HG03039 (cell line): ENCODE measurements around the gene XPO6.
"Not testable (repeated sequence)": the region's sequence is repeated elsewhere in the genome, so short reads cannot be mapped to it uniquely, and the experiment has no call there.

Experiments
- ATAC-seq: cut with Tn5 transposase; IDR thresholded peaks from one replicate; pipeline ENCODE4 v1.9.1; 2021; ENCODE audit warnings: mild to moderate bottlenecking, moderate library complexity; ENCODE audit not compliant: unreplicated experiment

Gene XPO6

GRCh38 chr16:28120754-28121153 lies 91.0 kb downstream of the XPO6 start:
- ATAC-seq: no peak

DNA sequence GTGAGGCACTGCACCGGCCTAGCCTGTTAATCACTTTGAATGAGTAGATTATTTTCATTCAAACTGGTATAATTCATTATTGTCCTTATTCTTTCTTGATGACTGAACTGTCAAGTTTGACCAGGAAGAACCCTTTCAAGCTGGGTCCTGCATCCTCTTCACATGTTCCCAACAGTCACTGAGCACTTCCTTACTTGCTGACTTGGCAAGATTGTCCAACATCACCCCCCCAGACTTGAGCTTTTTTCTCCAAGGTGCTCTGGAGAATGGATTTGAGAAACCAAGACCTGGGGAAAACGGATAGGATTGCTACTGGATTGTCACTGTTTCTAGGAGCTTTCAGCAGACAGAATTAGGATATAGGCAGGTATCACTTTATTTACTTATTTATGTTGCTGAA lies 93.1 kb downstream of the XPO6 start:
- no peak for ATAC-seq

- no peak for ATAC-seq
Measured at GRCh38 chr16:28117168-28117565, 94.6 kb downstream of the XPO6 start.

GRCh38 chr16:28115866-28116265 lies 95.9 kb downstream of the XPO6 start:
- ATAC-seq: not testable (repeated sequence)

DNA sequence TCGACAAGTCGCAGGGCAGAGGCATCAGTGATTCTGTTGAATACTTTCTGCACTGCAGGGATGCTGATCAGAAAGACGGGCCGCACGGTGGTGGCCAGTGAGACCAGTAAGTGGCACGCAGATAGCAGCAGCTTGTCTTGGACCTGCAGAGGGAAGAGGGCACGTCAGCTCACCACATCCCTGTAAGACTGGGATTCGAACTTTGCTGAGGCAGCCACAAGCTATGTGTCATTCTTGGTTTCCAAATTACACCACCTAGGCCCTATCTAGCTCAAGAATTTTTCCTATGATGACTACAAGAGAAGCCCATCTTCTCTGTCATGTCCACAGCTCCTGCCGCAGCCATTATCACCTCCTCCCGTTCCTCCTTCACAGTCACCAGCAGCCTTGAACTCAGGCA lies 98.9 kb downstream of the XPO6 start:
- no peak for ATAC-seq

DNA sequence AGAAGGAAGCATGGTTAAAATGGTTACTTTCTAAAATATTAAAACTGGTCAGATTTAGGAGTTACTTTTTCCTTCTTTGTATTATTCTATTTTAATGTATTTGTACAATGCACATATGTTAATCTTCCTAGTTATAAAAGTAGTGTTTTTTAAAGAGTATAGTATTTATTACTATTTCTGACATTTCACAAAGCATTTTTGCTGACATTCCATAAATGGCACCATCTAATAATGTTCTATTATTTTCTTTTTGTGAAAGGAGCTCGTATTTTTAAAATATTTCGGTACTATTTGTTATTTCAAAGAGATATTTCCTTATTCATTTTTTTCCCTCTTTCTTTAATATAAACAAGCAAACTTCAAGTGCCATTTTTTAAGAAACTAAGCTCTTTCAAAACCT lies 100.8 kb downstream of the XPO6 start:
- no peak for ATAC-seq

- no peak for ATAC-seq
Measured at GRCh38 chr16:28110479-28110878, 101.3 kb downstream of the XPO6 start.

- no peak for ATAC-seq
Measured at GRCh38 chr16:28110074-28110473, 101.7 kb downstream of the XPO6 start.

DNA sequence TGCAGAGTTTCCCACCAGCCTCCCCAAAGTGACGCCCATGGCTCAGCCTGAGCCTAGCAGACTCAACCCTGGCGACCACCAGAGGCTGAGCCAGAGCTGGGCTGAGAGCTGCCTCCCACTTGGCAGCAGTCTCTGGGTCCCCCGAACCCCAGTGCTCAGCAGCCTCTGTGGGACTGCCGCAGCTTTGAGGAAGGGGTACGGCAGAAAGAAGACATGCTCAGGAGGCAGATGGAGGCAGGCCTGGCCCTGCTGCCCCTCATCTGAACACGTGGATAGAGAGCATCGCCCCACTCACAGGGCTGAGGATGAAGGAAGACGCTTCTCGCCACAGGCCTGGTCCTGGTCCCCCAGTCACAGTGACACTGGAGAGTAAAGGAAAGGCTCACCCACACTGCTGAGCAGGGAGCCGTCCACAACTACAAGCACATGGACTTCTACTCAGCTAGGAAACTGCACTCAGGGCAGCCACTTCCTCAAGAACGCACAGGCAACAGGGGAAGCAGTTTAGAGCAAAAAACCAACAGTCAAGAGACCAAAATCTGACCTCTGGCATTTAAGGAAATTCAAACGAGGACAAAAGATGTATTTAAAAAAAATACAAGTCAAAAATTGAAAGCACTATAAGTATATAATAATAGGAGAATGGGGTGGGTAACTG lies 103.0 kb downstream of the XPO6 start:
- ATAC-seq: no peak

DNA sequence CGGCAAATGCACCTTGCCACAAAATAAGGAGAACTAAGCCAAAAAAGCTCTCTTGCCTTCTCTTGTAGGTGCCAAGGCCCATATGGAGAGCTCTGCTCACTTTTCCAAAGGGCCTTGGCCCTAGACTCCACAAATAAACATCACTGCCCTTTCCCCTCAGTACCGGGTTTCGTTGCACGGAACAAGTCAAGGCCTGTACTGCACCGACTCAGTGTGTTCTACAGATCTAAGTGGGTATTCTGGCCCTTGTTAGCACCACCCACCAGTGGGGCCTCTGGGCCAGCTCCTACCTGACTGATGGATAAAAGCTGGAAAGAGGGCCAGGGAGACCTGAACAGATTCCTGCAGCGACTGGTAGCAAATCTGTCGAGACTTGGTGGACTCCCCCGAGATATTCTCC lies 104.5 kb downstream of the XPO6 start:
- ATAC-seq: no peak

DNA sequence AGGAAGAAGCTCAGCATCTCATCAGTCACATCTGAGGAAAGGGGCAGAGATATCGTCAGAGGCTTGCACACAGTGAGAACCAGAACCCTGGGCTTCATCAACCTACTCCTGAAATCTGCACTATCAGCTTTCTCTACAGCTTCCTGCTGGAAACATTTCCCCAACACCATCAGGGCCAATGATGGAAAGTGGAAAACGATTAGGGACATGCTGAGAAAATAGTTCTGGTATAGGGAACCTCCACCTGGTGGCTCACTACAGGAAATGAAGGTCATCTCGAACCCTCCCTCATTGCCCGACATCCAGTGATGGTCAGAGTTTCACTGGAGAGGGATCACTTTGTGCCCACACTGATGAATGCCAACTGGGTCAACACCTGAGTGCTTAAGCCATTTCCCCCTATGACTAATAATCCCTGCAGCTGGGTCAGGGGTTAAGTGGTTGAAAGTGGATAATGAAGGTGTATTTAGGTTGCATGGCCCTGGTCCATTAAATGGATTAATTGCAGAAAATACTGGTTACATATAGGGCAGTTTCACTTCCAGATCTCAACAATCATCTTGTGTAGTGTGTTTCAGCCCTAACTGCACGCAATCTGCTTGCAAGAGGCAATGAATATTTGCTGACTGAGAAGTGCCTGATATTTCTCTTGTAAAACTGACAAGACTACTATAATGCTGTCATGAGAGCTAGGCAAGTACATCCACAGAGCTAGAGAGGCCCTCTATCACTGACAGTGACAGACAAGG lies 105.1 kb downstream of the XPO6 start:
- ATAC-seq: no peak

DNA sequence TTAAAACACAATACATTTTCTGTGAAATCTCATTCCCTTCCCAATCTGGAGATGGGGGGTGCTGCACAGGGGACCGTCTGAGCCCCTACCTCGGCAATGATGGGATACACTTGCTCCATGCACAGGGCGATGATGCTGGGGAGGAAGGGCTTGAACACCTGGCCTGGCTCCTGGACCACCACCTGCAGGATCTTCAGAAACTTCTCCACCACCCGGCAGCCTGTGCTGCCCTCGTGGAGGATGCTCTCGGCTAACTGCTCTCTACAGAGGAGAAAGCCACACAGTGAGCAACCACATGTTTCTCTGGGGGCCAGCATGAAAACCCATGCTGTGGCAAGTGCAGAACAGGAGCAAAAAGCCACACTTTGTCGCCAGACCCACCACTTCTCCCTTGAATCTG lies 105.8 kb downstream of the XPO6 start:
- no peak for ATAC-seq

- ATAC-seq: no peak
Measured at GRCh38 chr16:28105297-28105696, 106.5 kb downstream of the XPO6 start.

DNA sequence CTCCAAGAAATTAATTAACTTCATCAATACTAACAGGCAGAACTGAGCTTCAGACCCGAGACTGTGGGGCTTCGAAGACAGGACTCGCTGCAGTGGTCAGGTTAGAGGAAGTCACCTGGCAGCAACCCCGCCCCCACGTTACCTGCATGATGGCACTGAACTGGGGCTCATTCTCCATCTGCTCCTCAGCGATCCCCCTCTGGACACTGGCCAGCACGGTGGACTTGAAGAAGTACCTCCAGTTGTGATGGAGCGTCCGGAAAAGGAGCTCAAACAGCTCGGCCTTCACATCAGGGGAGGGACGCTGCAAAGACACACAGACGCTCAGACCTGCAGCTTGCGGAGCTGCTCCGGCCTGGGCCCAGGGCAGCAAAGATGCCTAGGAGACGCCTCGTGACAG lies 107.4 kb downstream of the XPO6 start:
- ATAC-seq: no peak

DNA sequence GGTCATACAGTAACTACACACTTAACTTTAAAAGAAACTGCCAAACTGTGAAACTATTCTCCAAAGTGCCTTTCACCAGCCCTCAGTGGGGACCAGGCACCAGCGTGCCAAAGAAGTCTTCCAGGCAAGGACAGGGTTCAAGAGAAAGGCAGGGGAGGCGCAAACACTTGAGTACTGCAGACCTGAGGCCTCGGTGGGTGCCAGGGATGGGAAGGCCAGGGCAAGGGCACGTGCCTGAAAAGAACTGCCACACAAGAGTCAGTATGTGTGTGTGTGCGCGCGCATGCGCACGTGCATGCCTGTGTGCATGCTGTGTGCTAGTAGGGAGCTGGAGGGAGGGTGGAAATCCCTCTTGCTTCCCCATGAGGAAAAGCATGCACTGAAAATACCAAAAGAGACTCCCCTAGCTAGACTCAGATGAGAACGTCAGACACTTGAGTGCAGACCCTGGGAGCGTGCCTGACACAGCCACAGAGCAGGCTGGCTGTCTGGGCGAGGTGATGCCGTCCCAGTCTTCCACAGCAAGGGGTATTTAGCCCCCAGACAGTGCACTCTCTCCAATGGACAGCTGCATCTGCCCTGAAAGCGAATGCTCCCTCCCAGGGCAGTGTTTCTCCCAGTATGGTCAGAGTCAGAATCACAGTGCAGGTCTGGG lies 108.1 kb downstream of the XPO6 start:
- no peak for ATAC-seq

DNA sequence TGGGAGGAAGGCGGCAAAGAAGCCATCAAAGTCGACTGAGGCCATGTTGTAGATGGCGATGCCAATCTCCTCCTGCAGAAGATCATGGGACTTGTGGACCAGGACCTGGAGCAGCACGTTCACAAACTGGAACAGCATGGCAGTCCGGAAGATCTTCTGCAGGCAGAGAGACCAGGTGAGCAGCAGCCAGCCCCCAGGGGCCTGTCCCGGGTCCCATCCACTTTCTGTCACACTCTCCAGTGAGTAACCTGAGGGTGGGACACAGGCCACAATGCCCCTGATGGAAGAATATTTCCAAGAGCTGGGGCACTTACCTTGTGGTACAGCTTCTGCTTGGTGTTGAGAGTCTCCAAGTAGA lies 110.3 kb downstream of the XPO6 start:
- no peak for ATAC-seq

- ATAC-seq: no peak
Measured at GRCh38 chr16:28100810-28101532, 110.8 kb downstream of the XPO6 start.

DNA sequence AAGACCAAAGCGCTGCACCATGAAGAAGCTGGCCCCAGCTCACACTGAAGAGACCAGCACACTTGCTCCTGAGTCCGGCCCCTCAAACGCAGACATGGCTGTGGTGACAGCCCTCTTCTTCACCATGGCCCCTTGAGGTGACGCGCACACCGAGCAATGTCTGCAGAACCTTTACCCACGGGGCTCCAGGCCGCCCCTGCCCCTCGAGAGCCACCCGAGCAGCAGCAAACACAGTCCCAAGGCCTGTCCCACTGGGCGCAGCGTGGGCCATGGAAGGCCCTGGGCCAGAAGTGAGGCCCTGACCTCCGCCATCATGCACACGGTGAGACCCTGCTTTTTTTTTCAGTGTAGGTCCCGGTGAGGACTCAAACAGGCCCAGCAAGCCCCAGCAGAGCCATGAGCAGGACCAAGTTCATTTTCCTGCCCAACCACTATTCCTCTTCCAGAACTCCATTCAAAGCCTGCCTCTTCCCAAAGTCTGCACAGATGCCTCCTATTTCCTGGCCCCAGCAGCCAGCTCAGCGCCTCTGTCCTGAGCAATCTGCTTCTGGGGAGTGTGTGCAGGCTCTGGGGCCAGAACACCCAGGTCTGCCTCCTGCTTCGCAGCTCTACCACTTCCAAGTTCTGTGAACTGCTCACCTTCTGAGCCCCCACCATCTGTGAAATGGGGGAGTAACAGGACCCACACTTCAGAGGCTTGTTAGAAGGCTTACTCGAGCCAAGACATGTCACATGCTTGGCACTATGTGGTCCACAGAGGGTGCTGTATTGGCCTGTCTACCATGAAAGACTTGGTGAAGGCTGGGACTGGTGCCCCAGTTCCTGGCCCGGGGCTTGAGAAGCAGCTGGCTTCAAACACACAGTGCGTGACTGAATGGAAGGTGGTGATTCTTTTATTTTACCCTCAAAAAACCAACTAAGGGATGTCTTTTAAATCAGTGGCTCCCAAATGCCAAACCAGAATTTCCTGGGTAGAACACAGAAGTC lies 112.5 kb downstream of the XPO6 start:
- ATAC-seq: no peak

- no peak for ATAC-seq
Measured at GRCh38 chr16:28098171-28098958, 113.4 kb downstream of the XPO6 start.
